HG03521 (cell line): ENCODE measurements around the gene PDCD10.

Experiments used
- ATAC-seq: cut with Tn5 transposase; IDR thresholded peaks from one replicate; pipeline ENCODE4 v1.9.1; 2021; ENCODE audit warnings: mild to moderate bottlenecking, moderate library complexity; ENCODE audit not compliant: unreplicated experiment

The PDCD10 gene

DNA sequence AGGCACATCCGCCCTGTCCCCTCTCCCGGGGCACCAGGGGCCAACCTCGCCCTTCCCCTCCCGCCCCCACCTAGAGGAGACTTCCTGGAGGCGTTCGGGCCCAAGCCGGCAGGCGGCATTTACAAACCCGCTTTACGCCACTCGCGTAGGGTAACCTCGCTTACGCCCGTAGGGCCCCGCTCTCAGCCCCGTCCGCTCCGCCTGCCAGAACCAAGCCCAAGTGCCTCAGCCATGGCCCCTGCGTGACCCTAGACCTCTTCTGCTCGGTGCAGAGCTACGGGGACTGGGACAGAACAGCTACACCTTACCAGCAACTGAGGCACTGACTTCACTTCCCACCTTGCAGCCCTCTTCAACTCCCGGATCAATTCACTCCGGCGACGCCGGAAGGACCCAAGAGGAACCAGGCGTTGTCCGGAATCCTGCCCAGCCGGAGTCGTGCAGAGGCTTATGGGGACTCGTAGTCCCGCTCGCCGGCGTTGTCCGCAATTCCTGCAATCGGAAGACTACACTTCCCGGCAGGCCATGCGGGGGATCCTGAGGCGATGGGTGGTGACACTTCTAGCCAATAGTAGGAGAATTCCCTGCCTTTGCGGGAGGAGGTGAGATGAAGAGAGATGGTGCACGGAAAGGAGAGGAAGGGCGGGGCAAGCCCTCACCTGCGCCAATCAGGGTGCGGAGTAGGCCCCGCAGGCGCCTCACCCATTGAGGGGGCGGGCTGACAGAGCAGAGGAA is at the start of gene PDCD10:
PDCD10 (minus strand) TSS at position 395 of the 735 bp plus-strand sequence. CDS start 14,735 bp downstream, outside the sequence.
- ATAC-seq: peak; percentile 85

DNA sequence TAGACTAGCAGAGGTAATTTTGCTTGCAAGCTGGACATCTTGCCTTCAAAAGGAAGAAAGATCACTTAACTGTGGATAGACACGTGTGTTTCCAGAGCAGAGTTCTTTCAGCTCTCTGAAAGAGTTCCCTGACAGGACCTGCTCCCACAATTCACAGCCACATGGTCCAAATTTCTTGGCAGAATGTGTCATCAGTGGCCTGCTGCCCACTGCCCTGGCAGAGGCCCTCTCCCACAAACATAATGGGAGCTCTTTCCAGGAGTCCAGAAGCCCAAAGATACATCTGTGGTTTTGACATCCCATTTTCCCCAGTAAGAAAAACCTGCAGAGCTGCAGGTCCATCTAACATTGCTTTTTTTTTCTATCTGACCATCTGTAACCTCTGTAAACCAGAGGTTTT is 49.1 kb upstream of the PDCD10 start:
- ATAC-seq: no peak

DNA sequence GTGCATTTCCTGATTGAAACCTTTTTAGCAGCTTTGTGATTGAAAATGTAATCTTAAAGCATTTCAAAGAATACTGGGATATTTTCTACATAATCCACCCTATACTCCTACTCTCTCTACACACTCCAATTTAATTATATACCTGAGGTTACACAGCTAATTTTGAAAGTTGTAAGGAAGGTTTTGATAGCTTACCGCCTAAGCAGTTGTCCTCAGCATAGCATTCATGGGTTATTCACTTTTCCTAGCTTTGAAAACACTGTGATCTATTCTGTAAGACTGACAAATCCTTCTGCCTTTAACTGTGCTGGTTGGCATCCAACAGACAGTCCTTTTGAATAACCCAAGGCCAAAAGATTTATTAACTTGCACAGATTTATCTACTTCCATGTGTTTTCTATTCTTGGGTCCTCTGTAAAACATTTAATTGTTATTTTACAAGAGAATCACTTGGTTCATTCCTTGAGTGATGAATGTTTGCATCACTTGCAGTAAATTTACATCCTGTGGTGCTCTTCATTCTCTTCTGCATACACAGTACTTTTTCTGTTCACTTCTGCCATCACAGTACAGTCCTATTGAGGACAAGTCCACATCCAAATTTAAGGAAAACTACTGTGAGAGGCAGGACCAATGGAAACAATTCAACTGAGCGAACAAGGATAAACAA is 45.7 kb upstream of the PDCD10 start:
- ATAC-seq: no peak

DNA sequence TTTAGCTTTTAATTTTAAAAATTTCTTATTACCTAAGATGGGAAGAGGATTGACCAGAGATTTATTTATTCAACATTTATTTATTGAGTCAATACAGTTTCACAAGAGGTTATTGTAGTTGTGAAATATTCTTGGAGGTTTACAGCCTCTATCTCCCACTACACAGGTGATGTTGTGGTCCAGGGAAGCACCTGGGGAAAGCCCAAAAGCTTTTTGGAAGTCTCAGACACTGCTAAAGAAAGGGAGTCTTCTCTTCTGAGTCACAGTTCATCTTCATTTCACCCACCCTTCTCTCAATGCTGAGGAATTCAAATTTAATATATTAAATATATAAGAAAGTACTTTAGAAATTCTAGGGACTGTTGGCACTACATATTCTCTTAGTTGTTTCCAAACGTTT is 42.7 kb upstream of the PDCD10 start:
- no peak for ATAC-seq

DNA sequence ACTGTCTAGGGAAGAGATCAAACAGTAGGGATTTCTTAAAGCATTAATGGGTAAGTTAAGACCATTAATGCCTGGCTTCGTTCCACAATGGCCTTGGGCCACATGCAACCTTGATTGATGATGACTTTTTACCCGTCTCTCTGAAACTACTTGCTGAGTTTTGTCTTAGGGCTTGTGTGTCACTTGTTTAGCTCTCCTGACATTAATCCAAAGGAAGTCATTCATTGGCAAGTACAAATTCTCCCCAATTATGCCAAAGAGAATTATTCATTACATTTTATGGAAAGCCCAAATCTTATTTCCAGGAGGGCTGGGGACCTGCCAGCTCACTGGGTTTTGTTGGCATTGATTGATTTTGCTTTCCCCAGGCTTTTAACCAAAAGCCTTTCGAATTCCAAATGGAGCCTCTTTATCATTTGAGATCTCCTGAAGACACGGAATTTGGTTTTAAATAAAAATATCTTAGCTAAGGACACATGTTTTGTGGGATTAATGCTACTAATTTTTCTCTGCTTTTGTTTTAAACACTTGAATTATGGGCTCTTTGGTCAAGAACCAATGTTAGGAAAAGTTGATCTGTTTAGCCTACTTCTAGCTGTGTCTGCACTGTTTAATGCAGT is 41.5 kb upstream of the PDCD10 start:
- no peak for ATAC-seq

DNA sequence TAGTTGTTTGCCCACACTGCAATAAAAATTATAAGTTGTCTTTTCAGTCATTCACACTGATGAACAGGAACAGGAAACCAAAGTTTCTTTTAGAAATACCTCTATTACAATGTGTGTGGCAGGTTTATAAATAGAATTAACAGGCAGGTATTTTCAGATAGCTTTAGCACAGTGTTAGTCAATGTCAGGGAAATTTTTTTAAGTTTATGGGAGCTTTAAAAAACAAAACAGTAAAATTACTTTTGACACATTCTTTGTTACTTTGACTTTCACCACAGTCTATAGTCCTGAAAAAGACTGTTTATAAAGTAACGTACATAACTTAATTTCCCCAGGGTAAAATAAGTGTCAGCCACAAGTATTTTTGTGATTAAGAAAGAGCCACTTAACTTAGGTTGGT is 38.9 kb upstream of the PDCD10 start:
- peak; percentile 70 for ATAC-seq

DNA sequence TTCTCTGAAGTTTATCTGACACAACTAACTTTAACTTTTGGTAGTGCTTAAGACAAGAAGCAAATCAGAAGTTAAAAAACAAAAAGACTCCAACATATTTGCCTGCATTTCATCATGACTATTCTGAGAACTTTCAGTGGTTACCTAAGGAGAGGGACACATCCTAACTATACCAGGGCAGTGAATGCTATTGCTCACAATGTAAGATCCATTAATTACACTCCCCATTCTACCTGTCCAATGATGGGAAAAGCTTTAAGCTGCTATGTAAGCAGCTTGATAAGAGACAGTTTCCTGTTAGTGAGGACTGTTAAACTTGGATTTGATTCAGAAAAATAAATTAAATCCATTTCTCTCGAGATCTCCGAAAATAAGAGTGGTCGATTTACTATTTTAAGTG is 38.3 kb upstream of the PDCD10 start:
- no peak for ATAC-seq

DNA sequence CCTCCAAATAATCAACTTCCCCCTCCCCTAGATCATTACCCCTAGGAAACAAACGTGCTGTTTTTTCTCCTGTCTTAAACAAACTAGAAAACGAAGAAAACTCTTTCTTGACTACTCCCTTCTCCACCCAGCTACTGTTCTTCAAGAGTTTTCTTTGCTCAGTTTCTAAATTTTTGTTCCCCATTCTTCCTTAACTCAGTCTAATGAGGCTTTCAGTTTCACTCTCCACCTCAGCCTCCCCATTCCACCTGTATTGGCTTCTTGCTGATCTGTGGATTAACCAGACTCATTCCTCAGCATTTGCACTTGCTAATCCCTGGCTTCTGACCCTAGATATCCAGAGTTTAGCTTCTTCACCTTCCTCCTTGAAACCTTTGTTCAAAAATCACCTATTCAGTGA is 27.6 kb upstream of the PDCD10 start:
- ATAC-seq: no peak

DNA sequence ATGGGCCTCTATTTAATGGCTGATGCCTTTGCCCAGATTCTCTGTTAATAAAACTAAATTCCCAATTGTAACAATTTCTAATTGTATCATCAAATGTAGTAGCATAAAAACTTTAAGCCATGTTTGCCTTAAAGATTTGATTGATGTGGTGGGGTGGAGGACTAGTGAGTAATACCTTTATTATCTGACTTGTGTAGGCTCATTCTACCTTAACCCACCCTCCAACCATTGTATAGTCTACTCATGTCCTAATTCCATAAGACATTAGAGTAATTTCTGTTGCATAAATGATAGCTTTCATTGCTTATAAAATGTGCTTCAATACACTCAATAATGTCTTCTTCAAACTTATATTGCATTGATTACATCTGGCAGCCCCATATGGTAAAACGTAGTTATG is 26.6 kb upstream of the PDCD10 start:
- no peak for ATAC-seq

DNA sequence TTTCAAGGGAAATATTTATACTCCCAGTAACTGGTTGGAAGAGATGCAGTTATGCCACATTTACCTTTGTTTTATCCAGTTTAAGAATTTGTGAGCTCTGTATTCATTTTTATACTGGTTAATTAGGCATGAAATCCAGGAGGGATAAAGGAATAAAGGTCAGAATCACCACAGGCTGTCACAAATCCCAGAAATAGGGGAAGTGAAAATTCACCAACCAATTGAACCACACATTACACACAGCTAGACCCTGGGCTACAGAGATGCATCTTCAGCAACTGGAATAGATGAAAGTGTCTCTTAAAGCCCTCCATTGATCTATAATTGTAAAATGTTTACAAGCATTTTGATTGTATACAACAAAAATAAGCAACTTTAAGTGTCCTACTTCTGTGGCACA is 19.4 kb upstream of the PDCD10 start:
- ATAC-seq: no peak

DNA sequence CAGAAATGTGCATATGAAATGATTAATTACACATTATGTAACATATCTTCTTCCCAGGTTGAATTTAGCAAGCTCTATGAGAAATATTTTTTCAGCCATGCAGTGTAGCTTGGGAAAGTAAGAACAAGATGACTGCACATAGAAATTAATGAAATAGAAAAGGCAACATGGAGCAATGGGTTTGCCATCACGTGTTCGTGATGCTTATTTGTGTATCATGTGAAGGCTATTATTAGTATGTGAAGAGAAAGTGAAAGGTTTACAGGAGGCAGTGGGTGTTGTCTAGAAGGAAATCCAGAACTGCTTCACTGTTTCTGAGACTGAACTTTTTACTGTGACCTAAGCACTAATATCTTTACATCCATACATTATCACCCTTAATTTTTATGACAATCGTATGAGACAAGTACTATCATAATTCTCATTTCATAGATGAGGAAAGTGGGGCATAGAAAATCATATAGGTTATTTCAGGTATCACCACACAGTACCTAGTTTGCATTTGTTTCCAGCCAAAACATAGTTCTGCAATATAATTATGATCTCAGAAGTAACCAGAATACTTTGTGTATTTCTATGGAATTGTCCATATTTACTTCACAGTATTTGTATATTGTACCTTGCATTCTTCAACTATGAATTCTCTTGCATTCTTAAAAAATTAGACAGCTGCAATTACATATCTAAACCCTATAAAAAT is 15.7 kb upstream of the PDCD10 start:
- ATAC-seq: peak; percentile 99

DNA sequence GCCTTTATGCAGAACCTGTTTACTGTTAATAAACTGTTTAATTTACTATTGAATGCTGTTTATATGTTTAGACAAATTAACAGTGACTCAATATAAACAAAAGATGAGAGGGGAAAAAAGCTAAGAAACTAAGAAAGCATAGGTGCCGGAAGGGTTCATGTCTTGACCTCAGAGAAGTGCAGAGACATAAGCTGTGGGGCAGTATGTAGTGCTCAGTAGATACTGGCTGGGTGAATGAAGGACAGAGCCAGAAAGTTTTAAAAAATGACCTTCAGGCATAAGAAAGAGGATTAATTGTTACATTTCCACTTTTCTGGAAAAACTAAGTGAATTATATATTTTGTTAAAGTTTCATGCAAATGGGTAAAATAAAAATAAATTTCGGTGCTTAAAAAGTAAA is 15.0 kb upstream of the PDCD10 start:
- no peak for ATAC-seq

DNA sequence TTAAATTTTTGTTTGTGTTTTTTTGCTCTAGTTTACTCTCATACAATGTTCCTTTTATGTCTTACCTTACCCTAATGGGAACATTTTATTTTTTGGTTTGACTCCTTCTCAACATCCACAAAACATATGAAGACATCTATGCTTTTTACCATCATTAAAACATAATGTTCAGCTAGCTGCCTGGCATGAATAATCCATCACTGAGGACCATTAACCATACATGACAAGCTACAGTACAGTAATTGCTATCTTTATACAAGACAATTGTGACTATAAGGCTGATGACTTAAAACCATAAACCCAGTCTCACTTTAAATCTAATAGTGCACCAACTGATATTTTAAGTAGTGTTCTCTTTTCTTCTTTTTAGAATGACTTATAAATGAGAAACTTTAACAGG is 14.5 kb upstream of the PDCD10 start:
- no peak for ATAC-seq

DNA sequence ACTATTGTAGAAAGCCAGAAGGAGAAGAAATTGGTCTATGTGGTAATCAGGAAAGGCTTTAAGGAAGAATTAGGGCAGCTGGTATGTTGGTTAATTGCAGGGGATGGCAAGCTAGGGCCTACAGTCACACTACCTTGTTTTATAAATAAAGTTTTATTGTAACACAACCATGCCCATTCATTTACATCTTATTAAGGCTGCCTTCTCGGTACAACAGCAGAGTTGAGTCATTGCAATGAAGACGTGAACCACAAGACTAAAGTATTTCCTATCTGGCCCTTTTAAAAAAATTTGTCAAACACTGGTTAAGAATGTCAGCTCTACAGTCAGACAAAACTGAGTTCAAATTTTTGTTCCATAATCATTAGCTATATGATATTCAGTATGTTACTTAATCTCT is 9.1 kb upstream of the PDCD10 start:
- no peak for ATAC-seq

DNA sequence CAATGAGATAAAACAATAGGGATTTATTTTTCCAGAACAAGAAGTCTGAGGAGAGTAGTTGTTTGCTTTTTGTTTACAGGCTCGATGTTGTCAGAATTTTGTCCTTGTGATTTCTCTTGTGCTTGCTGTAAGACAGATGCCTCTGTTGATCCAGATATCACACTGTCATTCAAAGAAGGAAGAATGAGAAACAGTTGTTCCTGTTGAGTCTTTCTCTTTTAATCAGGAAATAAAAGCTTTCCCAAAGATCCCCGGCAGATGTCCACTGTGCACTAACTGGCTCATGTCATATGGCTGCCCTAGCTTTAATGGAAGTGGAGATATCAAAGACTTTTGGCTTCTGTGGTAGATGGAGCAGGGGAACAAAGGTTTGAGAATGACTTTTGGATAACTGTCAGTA is 7.6 kb upstream of the PDCD10 start:
- no peak for ATAC-seq

DNA sequence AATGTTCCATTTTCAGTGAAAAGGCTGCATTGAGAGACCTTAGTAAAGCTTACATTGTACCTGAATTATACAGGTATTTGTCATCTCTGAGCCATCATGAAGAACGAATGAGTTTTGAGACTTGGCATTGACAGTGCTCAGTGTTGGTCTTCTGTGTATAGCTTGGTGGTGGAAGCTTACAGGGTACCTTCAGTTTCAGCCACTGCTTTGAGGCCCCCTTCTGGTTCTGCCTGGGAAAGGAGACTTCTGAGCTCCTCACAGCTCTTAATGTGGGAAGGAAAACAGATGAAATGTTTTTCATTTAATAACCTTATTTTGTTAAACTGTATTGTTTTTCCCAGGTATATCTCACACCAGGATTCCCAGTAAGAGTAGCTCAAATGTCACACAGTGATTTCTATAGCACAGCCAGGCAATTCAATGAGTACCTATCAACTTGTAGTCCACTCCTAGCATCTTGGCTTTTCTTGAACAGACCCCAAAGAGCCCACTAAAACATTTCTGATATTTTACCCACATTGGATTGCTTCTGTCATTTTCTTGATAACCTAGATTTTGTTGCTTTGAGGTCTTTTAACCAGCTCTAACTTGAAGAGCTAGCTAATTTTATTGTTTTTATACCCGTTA is 6.4 kb upstream of the PDCD10 start:
- ATAC-seq: peak; percentile 88

DNA sequence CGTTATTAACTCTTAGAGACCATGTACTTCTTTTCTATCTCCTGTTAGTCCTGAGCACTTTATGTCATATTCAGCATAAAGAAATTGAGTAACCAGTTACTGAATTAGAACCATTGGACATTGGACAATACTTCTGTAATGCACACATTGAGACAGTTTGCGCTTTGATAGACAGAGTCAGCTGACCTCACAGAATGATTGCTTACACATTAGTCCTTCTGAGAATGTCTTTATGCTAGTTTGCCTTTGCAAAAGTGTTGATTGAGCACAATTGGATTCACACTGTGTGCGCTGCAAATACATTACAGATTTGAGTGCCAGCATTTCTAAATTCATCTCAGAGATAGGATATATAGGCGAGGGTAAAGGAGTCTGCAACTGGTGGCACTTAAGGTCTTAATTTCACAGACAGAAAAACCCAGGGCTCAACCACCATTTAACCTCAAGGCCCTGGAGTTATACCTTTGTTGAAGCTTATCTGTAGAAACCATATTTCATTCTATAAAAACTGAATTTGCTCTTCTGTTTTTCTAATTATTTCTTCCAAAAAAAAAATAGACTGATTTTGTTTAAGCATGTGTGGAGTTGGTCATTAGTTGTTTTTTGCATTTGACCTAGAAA is 4.6 kb upstream of the PDCD10 start:
- ATAC-seq: no peak

DNA sequence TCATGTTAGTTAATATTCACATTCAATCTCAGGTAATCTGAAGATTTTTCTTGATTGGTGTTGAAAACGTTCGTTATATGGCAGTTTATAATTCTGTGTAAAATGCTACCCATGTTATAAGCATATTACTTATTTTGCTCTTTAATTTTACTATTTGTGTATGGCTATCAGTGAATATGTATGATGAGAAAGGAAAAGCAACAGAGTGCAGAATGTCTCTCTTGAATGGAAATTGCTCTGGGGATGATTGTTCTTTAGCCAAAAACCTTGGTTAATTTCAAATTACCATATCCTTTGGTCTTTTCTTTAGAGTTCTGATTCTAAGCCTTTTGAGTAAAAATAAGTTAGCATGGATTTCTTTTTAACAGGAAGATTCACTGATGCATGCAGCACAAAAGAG is 3.3 kb upstream of the PDCD10 start:
- no peak for ATAC-seq

DNA sequence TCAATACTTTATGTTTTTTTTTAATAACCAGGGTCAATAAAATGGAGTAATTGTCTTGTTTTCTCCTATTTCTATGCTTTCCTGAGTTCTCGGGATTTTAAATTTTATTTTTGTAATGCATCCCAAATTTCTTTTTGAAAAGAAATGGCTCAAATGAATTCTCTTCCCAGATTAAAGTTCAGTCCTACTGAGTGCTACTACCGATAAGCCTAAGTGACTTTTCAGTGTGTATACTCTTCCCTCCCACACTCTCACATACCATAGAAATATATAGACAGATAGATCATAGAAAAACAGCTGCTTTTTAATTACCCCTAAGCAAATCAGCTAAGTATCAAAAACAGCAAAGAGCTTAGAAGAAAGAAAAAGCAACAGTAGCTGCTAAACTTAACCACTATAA is 2.3 kb upstream of the PDCD10 start:
- no peak for ATAC-seq

DNA sequence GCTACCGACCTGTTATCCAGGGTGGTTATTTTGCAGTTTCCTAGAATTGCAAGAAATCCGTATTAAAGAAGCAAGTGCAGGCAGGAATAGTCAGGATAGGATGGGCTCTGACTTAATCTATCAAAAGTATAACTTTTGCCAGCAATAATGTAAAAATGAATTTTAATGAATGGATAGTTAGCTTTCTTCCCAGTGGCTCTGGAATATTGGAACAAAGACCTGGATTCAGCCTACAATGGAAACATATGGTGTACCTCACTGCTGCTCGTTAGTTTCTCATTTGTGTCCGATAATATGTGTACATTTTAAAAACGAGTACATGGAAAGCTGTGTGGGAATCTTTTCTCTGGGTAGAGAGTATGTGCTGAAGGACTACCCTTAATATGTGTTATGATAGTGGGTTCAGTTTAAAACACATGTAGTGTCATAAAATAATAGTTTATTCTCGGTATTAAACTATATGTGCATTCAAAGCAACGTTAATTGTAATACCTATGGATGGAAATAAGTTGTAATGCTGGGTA is 1.6 kb upstream of the PDCD10 start:
- no peak for ATAC-seq
